Choroid plexus epithelial cell (primary cell): ENCODE data around the gene DYNLT5.
"Not testable (repeated sequence)": the region's sequence is repeated elsewhere in the genome, so short reads cannot be mapped to it uniquely, and the experiment has no call there.

Source experiments
- DNase-seq: peaks from one replicate; pipeline ENCODE4 v3.0.0-alpha.2; 2010; ENCODE audit warnings: low read depth
- H3K4me3 ChIP-seq: 2 replicates; pipeline ENCODE4 v1.5.1; 2011; ENCODE audit warnings: low read depth, mild to moderate bottlenecking, control low read depth, low read length, moderate library complexity
- TF ChIP-seq, protein P1 (sequence below): conservative IDR thresholded peaks from 2 replicates; pipeline ENCODE4 v1.5.1; 2011; ENCODE audit warnings: low read depth, mild to moderate bottlenecking, control low read depth, inconsistent platforms, low read length, moderate library complexity

DYNLT5 gene

DNA sequence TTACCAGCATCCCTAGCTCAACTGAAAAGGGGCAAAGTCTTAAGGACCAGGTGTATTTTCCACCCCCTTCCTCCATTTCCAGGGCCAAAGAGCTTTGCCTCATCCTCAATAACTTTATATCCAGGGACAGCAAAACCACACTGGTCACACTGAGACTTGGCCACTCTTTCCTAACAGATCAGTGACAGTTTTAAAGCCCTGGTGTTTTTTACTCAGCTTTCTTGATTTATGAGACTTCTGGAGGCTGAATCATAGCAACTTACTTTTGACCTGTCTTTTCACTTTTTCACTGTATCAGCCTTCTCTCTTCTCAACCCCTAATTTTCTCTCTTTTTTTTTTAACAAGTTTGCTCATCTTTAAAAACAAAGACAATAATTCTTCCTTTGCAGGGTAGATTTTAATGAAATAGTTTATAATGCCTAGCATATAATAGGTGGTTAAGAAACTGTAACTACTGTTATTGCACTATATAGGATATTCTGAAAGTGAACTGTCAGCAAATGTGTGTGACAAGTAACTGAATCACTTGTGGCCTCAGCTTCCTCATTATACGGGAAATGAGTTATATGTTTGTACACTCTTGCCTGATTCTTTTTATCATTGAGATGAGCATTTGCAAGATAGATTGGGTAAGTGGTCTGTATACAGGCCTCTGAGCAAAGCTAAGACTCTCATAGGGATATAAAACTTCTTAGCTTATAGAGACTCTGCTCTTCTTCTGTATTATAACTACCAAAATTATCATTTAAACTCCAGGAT is 19.7 kb upstream of the DYNLT5 start:
- no peak overlapping the region for H3K4me3 ChIP-seq
- DNase-seq = peak; percentile 20
- TF ChIP-seq, protein P1, sequence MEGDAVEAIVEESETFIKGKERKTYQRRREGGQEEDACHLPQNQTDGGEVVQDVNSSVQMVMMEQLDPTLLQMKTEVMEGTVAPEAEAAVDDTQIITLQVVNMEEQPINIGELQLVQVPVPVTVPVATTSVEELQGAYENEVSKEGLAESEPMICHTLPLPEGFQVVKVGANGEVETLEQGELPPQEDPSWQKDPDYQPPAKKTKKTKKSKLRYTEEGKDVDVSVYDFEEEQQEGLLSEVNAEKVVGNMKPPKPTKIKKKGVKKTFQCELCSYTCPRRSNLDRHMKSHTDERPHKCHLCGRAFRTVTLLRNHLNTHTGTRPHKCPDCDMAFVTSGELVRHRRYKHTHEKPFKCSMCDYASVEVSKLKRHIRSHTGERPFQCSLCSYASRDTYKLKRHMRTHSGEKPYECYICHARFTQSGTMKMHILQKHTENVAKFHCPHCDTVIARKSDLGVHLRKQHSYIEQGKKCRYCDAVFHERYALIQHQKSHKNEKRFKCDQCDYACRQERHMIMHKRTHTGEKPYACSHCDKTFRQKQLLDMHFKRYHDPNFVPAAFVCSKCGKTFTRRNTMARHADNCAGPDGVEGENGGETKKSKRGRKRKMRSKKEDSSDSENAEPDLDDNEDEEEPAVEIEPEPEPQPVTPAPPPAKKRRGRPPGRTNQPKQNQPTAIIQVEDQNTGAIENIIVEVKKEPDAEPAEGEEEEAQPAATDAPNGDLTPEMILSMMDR = no peak

DNA sequence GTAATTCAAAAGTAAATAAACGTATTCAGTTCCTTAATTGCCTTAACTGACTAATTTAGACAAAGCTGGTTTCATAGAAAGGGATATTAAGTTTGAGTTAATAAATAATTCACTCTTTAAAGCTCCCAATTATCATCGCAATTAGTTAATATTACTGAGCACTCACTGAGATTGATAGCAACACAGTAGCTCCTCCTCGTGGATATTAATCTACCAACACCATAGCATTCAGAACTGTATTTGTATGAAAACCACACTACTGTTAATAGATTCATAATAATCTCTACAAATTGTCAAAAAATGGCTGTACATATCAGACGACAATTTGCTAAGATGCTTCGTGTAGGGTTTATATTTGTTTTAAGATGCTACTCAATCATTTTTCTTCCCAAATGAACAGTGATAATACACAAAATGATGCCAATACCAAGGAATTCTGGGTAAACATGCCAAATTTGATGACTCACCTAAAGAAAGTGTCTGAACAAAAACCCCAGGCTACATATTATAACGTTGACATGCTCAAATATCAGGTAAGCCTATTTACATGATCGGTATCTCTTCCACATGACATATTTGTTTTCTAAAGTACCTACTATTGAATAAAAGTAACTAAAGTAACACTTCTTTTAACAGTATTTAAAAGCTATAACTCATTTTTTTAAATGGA is 18.8 kb upstream of the DYNLT5 start:
- peak; percentile 43 for DNase-seq
- TF ChIP-seq, protein P1 = no peak
- no peak overlapping the region for H3K4me3 ChIP-seq

DNA sequence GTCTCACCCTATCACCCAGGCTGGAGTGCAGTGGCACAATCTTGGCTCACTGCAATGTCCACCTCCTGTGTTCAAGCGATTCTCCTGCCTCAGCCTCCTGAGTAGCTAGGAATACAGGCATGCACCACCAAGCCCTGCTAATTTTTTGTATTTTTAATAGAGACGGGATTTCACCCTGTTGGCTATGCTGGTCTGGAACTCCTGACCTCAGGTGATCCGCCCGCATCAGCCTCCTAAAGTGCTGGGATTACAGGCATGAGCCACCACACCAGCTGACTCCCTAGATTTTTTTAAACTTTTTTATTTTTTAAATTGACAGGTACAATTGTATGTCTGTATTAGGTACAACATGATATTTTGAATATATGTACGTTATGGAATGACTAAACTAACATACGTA is 17.7 kb upstream of the DYNLT5 start:
- not testable (repeated sequence) for H3K4me3 ChIP-seq, DNase-seq

DNA sequence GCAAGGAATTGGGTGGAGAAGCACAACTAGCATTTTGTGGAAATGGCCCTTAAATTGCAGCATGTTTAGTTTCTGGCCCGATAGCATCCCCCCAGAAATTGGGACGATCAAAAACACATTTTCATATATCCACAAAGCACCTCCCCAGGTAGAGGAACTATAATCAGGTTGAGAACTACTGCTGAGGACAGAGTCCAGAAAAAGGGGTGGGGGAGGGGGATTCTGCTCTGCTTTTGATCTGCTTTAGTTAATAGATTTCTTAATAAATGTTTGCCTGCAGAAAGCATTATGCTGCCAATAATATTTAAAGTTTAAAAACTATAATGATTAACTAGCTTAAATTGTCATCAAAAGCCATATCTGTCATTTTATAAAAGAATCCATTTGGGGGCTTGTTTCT is 14.4 kb upstream of the DYNLT5 start:
- no peak overlapping the region for H3K4me3 ChIP-seq
- DNase-seq = no peak

DNA sequence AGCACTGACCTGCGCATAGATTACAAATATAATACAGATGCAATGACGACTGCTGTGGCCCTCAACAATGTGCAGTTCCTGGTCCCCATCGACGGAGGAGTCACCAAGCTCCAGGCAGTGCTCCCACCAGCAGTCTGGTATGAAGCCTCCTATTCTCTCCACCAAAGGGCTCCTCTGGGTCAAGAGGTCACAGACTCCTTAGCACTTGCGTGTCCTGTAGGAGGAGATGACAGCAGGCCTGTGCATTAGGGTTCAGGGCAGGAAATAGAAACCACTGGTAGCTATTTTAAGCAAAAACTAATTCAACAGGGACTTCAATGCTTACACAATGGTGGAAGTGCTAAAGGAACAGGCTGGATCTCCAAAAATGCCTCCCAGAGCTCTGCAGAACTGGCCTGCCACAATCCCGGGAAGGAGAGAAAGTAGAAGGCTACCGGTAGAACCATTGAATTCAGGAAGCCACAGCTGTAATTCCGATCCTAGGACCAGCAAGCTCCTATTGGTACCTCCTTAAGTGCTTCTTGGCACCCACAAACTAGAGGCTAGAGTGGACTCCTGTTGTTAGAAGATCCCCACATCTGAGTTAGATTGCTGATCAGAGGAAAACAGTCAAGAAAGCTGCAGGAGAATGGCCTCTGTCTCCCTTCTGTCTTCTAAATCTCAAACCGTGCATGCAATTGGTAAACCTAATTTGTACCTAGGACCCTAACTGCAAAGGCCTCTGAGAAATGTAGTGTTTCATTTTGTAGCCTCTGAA is 12.7 kb upstream of the DYNLT5 start:
- H3K4me3 ChIP-seq = no peak overlapping the region
- no peak for DNase-seq
- TF ChIP-seq, protein P1 = no peak

More for the DNA sequence above, 14.4 kb upstream of the DYNLT5 start:
- TF ChIP-seq, protein P1 = no peak

DNA sequence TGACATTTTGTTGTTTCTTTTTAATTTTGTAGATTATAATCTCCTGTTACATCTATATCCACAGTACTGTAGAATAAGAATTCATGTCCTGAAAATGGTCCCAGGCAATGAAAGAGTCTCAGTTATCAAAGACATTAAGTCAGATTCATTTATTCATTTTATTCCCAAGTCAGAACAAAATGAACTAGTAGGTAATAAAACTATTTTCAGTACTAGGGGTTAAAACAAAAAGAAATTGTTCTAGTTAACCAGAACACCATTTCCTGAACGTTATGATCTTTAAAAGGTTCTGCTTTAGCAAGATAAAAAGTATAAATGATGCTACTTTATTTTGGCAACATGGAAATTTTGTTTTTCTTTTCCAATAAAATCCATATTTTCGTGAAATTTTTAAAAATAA is 6.8 kb upstream of the DYNLT5 start:
- H3K4me3 ChIP-seq = no peak overlapping the region
- no peak for DNase-seq
- TF ChIP-seq, protein P1 = no peak

DNA sequence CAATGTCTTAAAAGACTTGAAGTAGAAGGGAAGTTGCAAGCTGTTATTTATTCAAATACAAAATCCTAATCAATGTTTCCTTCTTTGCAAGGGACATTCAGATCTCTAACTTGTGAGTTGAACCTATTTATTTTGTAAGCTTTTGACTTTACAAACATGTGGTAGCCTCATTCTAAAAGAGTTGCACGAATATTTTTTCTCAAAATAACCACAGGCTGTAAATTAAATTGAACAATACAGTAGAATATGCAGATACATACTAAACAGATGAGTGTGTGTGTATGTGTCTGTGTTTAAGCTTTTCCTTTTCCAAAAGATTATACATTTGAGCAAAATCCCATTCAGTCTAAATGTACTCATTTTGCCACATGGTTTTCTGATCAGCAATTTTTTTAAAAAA is 4.8 kb upstream of the DYNLT5 start:
- TF ChIP-seq, protein P1 = no peak
- H3K4me3 ChIP-seq = no peak overlapping the region
- no peak for DNase-seq
